Measurements from ENCODE around the gene FRMD4A.

The FRMD4A gene

DNA sequence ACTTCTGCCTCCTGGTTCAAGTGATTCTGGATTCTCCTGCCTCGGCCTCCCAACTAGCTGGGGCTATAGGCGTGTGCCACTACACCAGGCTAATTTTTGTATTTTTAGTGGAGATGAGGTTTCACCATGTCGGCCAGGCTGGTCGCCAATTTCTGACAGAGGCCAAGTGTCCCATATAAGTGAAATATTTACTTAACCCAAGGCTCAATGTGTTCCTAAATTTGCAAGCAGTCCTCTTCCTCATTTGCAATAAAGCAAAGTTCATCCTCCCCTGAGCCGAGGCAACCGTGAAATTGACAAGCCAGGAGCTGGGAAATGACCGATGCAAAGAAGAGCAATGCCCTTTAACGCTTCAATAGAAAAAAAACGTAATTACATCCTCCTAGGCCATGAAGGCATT, 347.7 kb downstream of the FRMD4A start:
- H3K4me2 ChIP-seq (ENCODE audit: low read length), result no peak overlapping the region

DNA sequence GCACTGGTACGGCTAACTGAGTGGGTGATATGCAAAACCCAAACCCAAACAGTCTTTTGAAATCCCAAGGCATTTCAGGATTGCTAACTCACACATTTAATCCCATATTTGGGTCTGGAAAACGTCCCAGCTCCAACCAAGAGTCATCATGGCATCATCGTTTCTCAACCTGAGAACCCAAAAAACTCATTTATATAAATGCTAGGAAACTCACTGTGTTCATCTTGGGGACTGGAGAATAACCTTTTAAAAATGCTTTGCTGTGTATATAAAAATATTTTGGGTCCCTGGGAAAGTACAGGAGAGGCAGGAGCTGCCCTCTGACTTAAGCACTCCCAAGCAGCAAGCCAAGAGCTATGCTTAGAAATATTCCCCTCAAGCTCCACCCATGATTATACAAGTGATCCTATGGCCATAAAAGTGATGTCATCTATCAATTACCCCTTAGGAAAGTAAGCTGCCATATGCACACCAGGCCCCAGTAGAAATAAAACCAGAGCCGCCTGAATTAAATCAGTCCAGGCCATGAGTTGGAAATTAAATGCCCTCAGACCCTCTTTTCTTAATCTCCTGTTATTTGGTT, 352.1 kb downstream of the FRMD4A start:
- no peaks in the 10 kb centered on the region for H3K79me2 ChIP-seq (ENCODE audit: control insufficient read depth, low read length)
- TF ChIP-seq, protein P1, sequence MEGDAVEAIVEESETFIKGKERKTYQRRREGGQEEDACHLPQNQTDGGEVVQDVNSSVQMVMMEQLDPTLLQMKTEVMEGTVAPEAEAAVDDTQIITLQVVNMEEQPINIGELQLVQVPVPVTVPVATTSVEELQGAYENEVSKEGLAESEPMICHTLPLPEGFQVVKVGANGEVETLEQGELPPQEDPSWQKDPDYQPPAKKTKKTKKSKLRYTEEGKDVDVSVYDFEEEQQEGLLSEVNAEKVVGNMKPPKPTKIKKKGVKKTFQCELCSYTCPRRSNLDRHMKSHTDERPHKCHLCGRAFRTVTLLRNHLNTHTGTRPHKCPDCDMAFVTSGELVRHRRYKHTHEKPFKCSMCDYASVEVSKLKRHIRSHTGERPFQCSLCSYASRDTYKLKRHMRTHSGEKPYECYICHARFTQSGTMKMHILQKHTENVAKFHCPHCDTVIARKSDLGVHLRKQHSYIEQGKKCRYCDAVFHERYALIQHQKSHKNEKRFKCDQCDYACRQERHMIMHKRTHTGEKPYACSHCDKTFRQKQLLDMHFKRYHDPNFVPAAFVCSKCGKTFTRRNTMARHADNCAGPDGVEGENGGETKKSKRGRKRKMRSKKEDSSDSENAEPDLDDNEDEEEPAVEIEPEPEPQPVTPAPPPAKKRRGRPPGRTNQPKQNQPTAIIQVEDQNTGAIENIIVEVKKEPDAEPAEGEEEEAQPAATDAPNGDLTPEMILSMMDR (IDR thresholded peaks at IDR 0.05; ENCODE audit: low read depth, low read length, poor library complexity, severe bottlenecking), result no peak
- no peak for TF ChIP-seq EZH2phosphoT487 (IDR thresholded peaks at IDR 0.05; ENCODE audit: borderline replicate concordance, low read length)
- no peak overlapping the region for H3K4me2 ChIP-seq (ENCODE audit: low read length)
- H3K27ac ChIP-seq (ENCODE audit: low read depth, low read length), result no peak overlapping the region
- no peaks in the 10 kb centered on the region for H3K9me3 ChIP-seq (ENCODE audit: control insufficient read depth, insufficient read depth, low read length)
- no peaks in the 10 kb centered on the region for H3K36me3 ChIP-seq (ENCODE audit: control insufficient read depth, low read length)
- no peaks in the 10 kb centered on the region for H4K20me1 ChIP-seq (ENCODE audit: control insufficient read depth, insufficient read depth, low read depth, low read length)
- H3K4me3 ChIP-seq (ENCODE audit: low read length), result no peak overlapping the region
- H3K9me2 ChIP-seq (replicated peaks; ENCODE audit: control insufficient read depth, low read length), result no peaks in the 10 kb centered on the region
- no peaks in the 10 kb centered on the region for H3F3A ChIP-seq (ENCODE audit: control insufficient read depth, insufficient read depth)
- peaks cover 15% of the 10 kb centered on the region for H3K27me3 ChIP-seq (ENCODE audit: control insufficient read depth, low read length)
- no peaks in the 10 kb centered on the region for H3K4me1 ChIP-seq (ENCODE audit: control insufficient read depth, low read length)

More for the DNA sequence above, 347.7 kb downstream of the FRMD4A start:
- H3K4me1 ChIP-seq (ENCODE audit: control insufficient read depth, low read length), result peaks cover 10% of the 10 kb centered on the region
- H3F3A ChIP-seq (ENCODE audit: control insufficient read depth, insufficient read depth), result peaks cover 6% of the 10 kb centered on the region; the same call in 1 of the 2 replicates
- no peaks in the 10 kb centered on the region for H3K79me2 ChIP-seq (ENCODE audit: control insufficient read depth, low read length)
- no peaks in the 10 kb centered on the region for H3K9me2 ChIP-seq (replicated peaks; ENCODE audit: control insufficient read depth, low read length)
- TF ChIP-seq, protein P1 (IDR thresholded peaks at IDR 0.05; ENCODE audit: low read depth, low read length, poor library complexity, severe bottlenecking), result no peak
- TF ChIP-seq EZH2phosphoT487 (IDR thresholded peaks at IDR 0.05; ENCODE audit: borderline replicate concordance, low read length), result no peak
- no peak overlapping the region for H3K27ac ChIP-seq (ENCODE audit: low read depth, low read length)
- peaks cover under 1% of the 10 kb centered on the region; the same call in 1 of the 2 replicates for H3K27me3 ChIP-seq (ENCODE audit: control insufficient read depth, low read length)
- H3K36me3 ChIP-seq (ENCODE audit: control insufficient read depth, low read length), result no peaks in the 10 kb centered on the region
- H3K4me3 ChIP-seq (ENCODE audit: low read length), result no peak overlapping the region
- no peaks in the 10 kb centered on the region for H4K20me1 ChIP-seq (ENCODE audit: control insufficient read depth, insufficient read depth, low read depth, low read length)
- H3K9me3 ChIP-seq (ENCODE audit: control insufficient read depth, insufficient read depth, low read length), result no peaks in the 10 kb centered on the region

- Histone ChIP-seq H3K36me3 (ENCODE audit: control insufficient read depth, low read length) (no peaks in the 10 kb centered on the region), H3K79me2 (ENCODE audit: control insufficient read depth, low read length) (no peaks in the 10 kb centered on the region), H3K27me3 (ENCODE audit: control insufficient read depth, low read length) (peaks cover 16% of the 10 kb centered on the region), H3K9me2 (replicated peaks; ENCODE audit: control insufficient read depth, low read length) (no peaks in the 10 kb centered on the region), H3K9me3 (ENCODE audit: control insufficient read depth, insufficient read depth, low read length) (no peaks in the 10 kb centered on the region), H4K20me1 (ENCODE audit: control insufficient read depth, insufficient read depth, low read depth, low read length) (no peaks in the 10 kb centered on the region), H3K27ac (ENCODE audit: low read depth, low read length) (no peak overlapping the region), H3F3A (ENCODE audit: control insufficient read depth, insufficient read depth) (no peaks in the 10 kb centered on the region), H3K4me1 (ENCODE audit: control insufficient read depth, low read length) (no peaks in the 10 kb centered on the region), H3K4me2 (ENCODE audit: low read length) (no peak overlapping the region), H3K4me3 (ENCODE audit: low read length) (no peak overlapping the region)
- TF ChIP-seq EZH2phosphoT487 (IDR thresholded peaks at IDR 0.05; ENCODE audit: borderline replicate concordance, low read length), result no peak
- TF ChIP-seq, protein P1 (IDR thresholded peaks at IDR 0.05; ENCODE audit: low read depth, low read length, poor library complexity, severe bottlenecking), result no peak
These were observed 352.7 kb downstream of the FRMD4A start for GRCh38 chr10:13977861-13978532.
